HG02798 (cell line): Measurements from ENCODE around the gene USP43.

ENCODE experiments used
- ATAC-seq: cut with Tn5 transposase; IDR thresholded peaks from one replicate; pipeline ENCODE4 v1.9.1; 2021; ENCODE audit warnings: mild to moderate bottlenecking; ENCODE audit not compliant: unreplicated experiment, poor library complexity

The USP43 gene

GRCh38 chr17:9769036-9769695 is 123.8 kb downstream of the USP43 start:
- ATAC-seq = no peak

- ATAC-seq = no peak
Measured at GRCh38 chr17:9771465-9771864, 126.1 kb downstream of the USP43 start.

- no peak for ATAC-seq
Measured at GRCh38 chr17:9772658-9773057, 127.3 kb downstream of the USP43 start.

GRCh38 chr17:9776911-9777310 is 131.6 kb downstream of the USP43 start:
- no peak for ATAC-seq
